Lung (tissue), 12 donors: ENCODE measurements around the gene KIAA1217. TPM values are rescaled to one million over a fixed set of nuclear protein-coding genes. Genes with fewer than 3 reads are reported as not detected.
"Not testable (repeated sequence)": the region's sequence is repeated elsewhere in the genome, so short reads cannot be mapped to it uniquely, and the experiment has no call there.

ENCODE experiments used
- ATAC-seq: fragments of 200-7000 bp; cut with Tn5 transposase; one replicate; pipeline ENCODE4 v1.9.1; 2020; ENCODE audit warnings: moderate number of reproducible peaks; ENCODE audit not compliant: insufficient read depth, low FRiP score
- DNase-seq, 3 donors: peaks; one replicate each; pipeline ENCODE4 v3.0.0-alpha.2; 2013 to 2017
- H3K27ac ChIP-seq, 2 donors: one replicate each; pipeline ENCODE4 v1.5.1; 2013; ENCODE audit warnings: mild to moderate bottlenecking in 2 of 2, moderate library complexity in 2 of 2, control low read depth in 1 of 2, inconsistent platforms in 1 of 2, low read depth in 1 of 2, low read length in 1 of 2
- H3K27me3 ChIP-seq, 3 donors: one replicate each; pipeline ENCODE4 v1.5.1; 2013; ENCODE audit warnings: low read length in 2 of 3; ENCODE audit not compliant: control insufficient read depth in 3 of 3, insufficient read depth in 3 of 3
- H3K36me3 ChIP-seq, 4 donors: one replicate each; pipeline ENCODE4 v1.5.1; 2013; ENCODE audit warnings: low read length in 4 of 4, mild to moderate bottlenecking in 1 of 4, moderate library complexity in 1 of 4; ENCODE audit not compliant: control insufficient read depth in 4 of 4, insufficient read depth in 4 of 4
- H3K4me1 ChIP-seq, 5 donors: one replicate each; pipeline ENCODE4 v1.5.1; 2013; ENCODE audit warnings: low read length in 5 of 5, mild to moderate bottlenecking in 2 of 5, moderate library complexity in 1 of 5; ENCODE audit not compliant: control insufficient read depth in 5 of 5, insufficient read depth in 5 of 5
- H3K4me3 ChIP-seq: one replicate; pipeline ENCODE4 v1.5.1; 2013; ENCODE audit warnings: mild to moderate bottlenecking, control low read depth, moderate library complexity
- H3K9ac ChIP-seq, 2 donors: one replicate each; pipeline ENCODE4 v1.5.1; 2013; ENCODE audit warnings: low read length in 2 of 2, control low read depth in 1 of 2; ENCODE audit not compliant: insufficient read depth in 1 of 2
- H3K9me3 ChIP-seq, 4 donors: one replicate each; pipeline ENCODE4 v1.5.1; 2013; ENCODE audit warnings: low read length in 3 of 4, mild to moderate bottlenecking in 1 of 4, moderate library complexity in 1 of 4; ENCODE audit not compliant: control insufficient read depth in 4 of 4, insufficient read depth in 3 of 4
- WGBS, 2 donors: extraction: QIAGEN DNeasy Blood & Tissue Kit; methylation state at CpG; one replicate each; pipeline ENCODE4 v1.1.7; 2013; 5-methylcytosine and 5-hydroxymethylcytosine counted together
- polyA plus RNA-seq, 2 donors: library from polyadenylated mRNA; stranded (reverse); fragments of 200-250 nt; gene quantifications; one replicate each; pipeline ENCODE4 v1.2.1, GENCODE V29; 2013
- total RNA-seq, 2 donors: library from RNA; depleted of rRNA in 1 of 2; stranded (reverse); fragments of >200 nt in 1 of 2; gene quantifications; one replicate each; pipeline ENCODE4 v1.2.1, GENCODE V29; 2014 to 2021
- TF ChIP-seq, protein P1 (sequence below): IDR thresholded peaks from 2 replicates; pipeline ENCODE4 v1.5.1; 2012; ENCODE audit warnings: mild to moderate bottlenecking; ENCODE audit errors: control extremely low read depth, extremely low read depth
- donor health status: control.
- donor health status: control.
- donor health status: Bipolar disorder and iron deficiency.
- donor health status: healthy.
- donor health status: DM: yes; HTN: yes; CAD: no.

The KIAA1217 gene
- total and polyA plus RNA-seq, 4 donors, result 5.5 to 58.6 (median 24.1) TPM

DNA sequence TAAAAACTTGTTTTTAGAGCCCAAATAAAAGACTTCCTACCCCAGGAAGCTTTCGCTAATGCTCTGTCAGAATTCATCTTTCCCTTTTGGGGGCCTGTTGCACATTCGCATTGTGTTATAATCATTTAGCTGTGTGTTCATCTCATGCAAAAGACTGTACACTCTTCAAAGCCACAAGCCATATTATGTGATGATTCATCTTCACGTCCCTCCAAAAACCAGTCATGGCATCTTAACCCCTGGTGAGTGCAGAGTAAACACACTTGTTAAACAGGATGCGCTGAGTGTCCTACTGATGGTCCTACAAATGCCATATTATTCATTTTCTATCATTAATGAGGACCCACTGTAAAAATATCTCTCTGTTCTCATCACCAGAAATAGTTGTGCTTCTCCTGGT, 235.4 kb downstream of the KIAA1217 start:
- no peak for ATAC-seq
- 89% methylated on average over 4 of the region's 4 CpGs for WGBS, 2 donors
- H3K9ac ChIP-seq, result no peak overlapping the region

DNA sequence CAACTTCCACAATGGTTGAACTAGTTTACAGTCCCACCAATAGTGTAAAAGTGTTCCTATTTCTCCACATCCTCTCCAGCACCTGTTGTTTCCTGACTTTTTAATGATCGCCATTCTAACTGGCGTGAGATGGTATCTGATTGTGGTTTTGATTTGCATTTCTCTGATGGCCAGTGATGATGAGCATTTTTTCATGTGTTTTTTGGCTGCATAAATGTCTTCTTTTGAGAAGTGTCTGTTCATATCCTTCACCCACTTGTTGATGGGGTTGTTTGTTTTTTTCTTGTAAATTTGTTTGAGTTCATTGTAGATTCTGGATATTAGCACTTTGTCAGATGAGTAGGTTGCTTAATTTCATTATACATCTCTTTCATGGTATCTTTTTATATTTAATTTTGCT, 237.0 kb downstream of the KIAA1217 start:
- not testable (repeated sequence) for H3K27ac ChIP-seq, H3K9ac ChIP-seq, DNase-seq, H3K36me3 ChIP-seq, H3K27me3 ChIP-seq, H3K9me3 ChIP-seq, ATAC-seq, H3K4me3 ChIP-seq
- WGBS, 2 donors, result 88 to 89% methylated on average over 2 of the region's 2 CpGs
- peaks cover 3 to 30% (median 9%) of the 10 kb centered on the region in 5 donors for H3K4me1 ChIP-seq

More for the DNA sequence above, 235.4 kb downstream of the KIAA1217 start:
- Histone ChIP-seq H3K4me1 (peaks cover 5 to 21% (median 8%) of the 10 kb centered on the region in 5 donors), H3K27me3 (no peaks in the 10 kb centered on the region), H3K36me3 (peaks cover 0 to 6% (median under 1%) of the 10 kb centered on the region in 4 donors), H3K27ac (no peak overlapping the region), H3K9me3 (no peaks in the 10 kb centered on the region), H3K4me3 (no peak overlapping the region)
- TF ChIP-seq, protein P1, sequence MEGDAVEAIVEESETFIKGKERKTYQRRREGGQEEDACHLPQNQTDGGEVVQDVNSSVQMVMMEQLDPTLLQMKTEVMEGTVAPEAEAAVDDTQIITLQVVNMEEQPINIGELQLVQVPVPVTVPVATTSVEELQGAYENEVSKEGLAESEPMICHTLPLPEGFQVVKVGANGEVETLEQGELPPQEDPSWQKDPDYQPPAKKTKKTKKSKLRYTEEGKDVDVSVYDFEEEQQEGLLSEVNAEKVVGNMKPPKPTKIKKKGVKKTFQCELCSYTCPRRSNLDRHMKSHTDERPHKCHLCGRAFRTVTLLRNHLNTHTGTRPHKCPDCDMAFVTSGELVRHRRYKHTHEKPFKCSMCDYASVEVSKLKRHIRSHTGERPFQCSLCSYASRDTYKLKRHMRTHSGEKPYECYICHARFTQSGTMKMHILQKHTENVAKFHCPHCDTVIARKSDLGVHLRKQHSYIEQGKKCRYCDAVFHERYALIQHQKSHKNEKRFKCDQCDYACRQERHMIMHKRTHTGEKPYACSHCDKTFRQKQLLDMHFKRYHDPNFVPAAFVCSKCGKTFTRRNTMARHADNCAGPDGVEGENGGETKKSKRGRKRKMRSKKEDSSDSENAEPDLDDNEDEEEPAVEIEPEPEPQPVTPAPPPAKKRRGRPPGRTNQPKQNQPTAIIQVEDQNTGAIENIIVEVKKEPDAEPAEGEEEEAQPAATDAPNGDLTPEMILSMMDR, result no peak
- DNase-seq, result no peak

DNA sequence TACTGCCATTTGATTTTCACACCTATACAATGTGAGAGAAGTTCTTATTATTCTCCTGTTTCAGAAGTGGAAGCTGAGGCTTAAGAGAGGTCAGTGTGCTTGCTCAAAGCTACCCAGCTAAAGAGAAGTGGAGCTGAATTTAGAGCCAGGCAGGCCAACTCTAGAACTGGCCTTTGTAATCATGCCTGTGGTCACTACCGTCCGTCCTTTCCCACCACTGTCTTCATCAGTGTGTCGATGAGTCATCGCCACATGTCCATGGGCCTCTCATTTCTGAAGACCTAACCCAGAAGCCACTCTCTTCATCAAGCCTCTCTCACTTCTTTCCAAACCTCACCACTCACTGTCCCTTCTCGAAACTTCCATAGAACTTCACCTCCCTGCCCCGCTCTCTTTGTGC, 237.8 kb downstream of the KIAA1217 start:
- Histone ChIP-seq H3K4me1 (peaks cover 7 to 38% (median 8%) of the 10 kb centered on the region in 5 donors), H3K27me3 (no peaks in the 10 kb centered on the region), H3K4me3 (no peak overlapping the region), H3K9ac (no peak overlapping the region), H3K9me3 (no peaks in the 10 kb centered on the region), H3K27ac (no peak overlapping the region), H3K36me3 (peaks cover 0 to 2% (median 0%) of the 10 kb centered on the region in 4 donors)
- TF ChIP-seq, protein P1, result no peak
- DNase-seq (no peak), ATAC-seq (no peak)
- WGBS, 2 donors, result 88 to 91% methylated on average over 6 of the region's 6 CpGs

DNA sequence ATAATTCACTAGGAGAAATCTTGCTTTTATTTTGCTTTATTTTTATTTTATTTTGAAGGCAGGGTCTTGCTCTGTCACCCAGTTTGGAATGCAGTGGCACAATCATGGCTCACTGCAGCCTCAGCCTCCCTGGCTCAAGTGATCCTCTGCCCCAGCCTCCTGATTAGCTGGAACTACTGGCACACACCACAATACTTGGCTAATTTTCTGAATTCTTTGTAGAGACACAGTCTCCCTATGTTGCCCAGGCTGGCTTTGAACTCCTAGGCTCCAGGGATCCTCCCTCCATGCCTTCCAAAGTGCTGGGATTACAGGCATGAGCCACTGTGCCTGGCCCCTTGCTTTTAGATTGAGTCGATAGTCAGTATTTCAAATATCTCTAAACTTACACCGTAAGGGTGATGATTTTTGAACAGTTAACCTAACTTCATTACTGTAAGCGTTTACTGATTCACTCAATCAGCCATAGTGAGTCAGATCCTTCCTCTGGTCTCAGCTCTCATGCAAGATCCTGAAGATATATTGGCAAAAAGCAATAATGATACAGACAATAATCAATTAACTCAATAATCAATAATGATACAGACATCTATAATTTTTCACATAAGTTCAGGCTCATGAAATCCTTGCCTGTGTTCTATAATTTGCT, 239.5 kb downstream of the KIAA1217 start:
- Histone ChIP-seq H3K4me1 (peaks cover 7 to 48% (median 9%) of the 10 kb centered on the region in 5 donors), H3K4me3 (no peak overlapping the region), H3K9me3 (no peaks in the 10 kb centered on the region), H3K27me3 (no peaks in the 10 kb centered on the region), H3K36me3 (no peaks in the 10 kb centered on the region), H3K27ac (peak overlapping the region in 1 of 2 donors; percentile 51), H3K9ac (peak overlapping the region in 1 of 2 donors; percentile 57)
- TF ChIP-seq, protein P1, result no peak
- no peak for ATAC-seq
- DNase-seq, result peak in 2 of 3 donors; percentile 43 to 60
- 69 to 85% methylated on average over 3 of the region's 3 CpGs for WGBS, 2 donors
